Tibial artery (tissue), 4 donors: ENCODE measurements around the gene S100A8.

ENCODE experiments used
- DNase-seq, 2 donors: peaks; one replicate each; pipeline ENCODE4 v3.0.0-alpha.2; 2019
- H3K27ac ChIP-seq, 2 donors: fragments of 200-600 bp; sonication (generic) in 1 of 2; 1 replicate in 1 of 2; 2 replicates in 1 of 2; pipeline ENCODE4 v1.5.1; 2018 to 2019; ENCODE audit warnings: mild to moderate bottlenecking in 1 of 2
- H3K27me3 ChIP-seq, 2 donors: fragments of 200-600 bp; sonication (generic) in 1 of 2; one replicate each; pipeline versions ENCODE4 v1.5.1 to v1.6.0; 2016 to 2019
- H3K36me3 ChIP-seq, 3 donors: fragments of 200-600 bp; sonication (generic) in 2 of 3; one replicate each; pipeline ENCODE4 v1.5.1; 2016 to 2019; ENCODE audit warnings: mild to moderate bottlenecking in 2 of 3
- H3K4me1 ChIP-seq, 4 donors: fragments of 200-600 bp; sonication (generic) in 2 of 4; 1 replicate in 3 of 4; 2 replicates in 1 of 4; pipeline ENCODE4 v1.5.1; 2016 to 2019
- H3K4me3 ChIP-seq, 2 donors: fragments of 200-600 bp; sonication (generic) in 1 of 2; 1 replicate in 1 of 2; 2 replicates in 1 of 2; pipeline ENCODE4 v1.5.1; 2018 to 2019; ENCODE audit warnings: mild to moderate bottlenecking in 2 of 2
- H3K9me3 ChIP-seq, 3 donors: fragments of 200-600 bp; sonication (generic) in 1 of 3; one replicate each; pipeline ENCODE4 v1.5.1; 2016 to 2019
- intact Hi-C: fragments of 100-400 bp; cut with DNase I; formaldehyde crosslinking; loops from one replicate; pipeline ENCODE4 v1.15.0; 2023; ENCODE audit warnings: low total_unique reads
- TF ChIP-seq, protein P1 (sequence below), 2 experiments: fragments of 200-600 bp in 1 of 2; fragments of 450-650 bp in 1 of 2; IDR thresholded peaks; one replicate each; pipeline ENCODE4 v1.5.1; 2017 to 2019; ENCODE audit warnings: antibody characterized with exemption in 2 of 2, mild to moderate bottlenecking in 1 of 2, moderate library complexity in 1 of 2

S100A8 gene

DNA sequence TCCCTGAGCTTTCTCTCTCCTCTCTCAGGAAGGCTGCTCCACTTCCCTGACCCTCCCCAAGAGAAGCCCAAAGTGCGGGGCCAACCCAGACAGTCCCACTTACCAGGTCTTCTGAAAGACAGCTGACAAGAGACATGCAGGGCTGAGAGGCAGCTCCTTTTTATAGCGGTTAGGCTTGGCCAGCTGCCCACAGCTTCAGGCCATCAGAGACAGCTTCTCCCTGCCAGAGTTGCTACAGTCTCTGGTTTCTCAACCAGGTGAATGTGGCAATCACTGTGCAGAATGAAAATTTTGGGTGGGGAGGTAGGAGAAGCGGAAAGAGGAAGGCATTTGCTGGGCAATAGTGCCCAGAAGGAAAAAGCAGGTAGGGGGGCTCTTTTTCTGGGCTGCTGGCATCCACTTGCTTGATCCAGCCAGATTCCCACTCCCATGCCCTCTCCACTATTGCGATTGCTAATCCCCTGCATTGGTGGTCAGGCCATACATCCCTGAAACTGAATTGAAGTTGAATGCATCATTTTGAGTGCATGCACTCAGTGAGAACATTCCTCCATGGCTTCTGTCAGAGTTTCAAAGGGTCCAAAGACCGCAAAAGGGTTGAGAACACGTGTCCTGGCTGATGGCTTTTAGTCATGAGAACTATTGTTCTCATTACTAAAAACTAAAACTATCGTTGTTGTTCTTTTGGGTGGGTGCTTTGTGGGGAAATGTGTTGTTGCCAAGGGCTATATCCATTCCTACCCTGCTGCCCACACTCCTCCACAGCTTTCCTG, at the start of gene S100A8:
Gene S100A8, minus strand, starts transcription at position 136 of the 773 bp plus-strand sequence. CDS start 538 bp downstream, outside the sequence.
- Histone ChIP-seq H3K4me3 (no peak within 1 kb of the TSS), H3K9me3 (no peaks in the 10 kb centered on the region), H3K36me3 (no peaks in the 10 kb centered on the region), H3K27me3 (peaks cover 0 to 9% of the 10 kb centered on the region in 2 donors), H3K27ac (no peak within 1 kb of the TSS), H3K4me1 (no peaks in the 10 kb centered on the region)
- intact Hi-C loops = no loop called here
- TF ChIP-seq, protein P1, sequence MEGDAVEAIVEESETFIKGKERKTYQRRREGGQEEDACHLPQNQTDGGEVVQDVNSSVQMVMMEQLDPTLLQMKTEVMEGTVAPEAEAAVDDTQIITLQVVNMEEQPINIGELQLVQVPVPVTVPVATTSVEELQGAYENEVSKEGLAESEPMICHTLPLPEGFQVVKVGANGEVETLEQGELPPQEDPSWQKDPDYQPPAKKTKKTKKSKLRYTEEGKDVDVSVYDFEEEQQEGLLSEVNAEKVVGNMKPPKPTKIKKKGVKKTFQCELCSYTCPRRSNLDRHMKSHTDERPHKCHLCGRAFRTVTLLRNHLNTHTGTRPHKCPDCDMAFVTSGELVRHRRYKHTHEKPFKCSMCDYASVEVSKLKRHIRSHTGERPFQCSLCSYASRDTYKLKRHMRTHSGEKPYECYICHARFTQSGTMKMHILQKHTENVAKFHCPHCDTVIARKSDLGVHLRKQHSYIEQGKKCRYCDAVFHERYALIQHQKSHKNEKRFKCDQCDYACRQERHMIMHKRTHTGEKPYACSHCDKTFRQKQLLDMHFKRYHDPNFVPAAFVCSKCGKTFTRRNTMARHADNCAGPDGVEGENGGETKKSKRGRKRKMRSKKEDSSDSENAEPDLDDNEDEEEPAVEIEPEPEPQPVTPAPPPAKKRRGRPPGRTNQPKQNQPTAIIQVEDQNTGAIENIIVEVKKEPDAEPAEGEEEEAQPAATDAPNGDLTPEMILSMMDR (IDR thresholded peaks at IDR 0.05) = no peak
- peak; percentile 61 to 70 for DNase-seq

DNA sequence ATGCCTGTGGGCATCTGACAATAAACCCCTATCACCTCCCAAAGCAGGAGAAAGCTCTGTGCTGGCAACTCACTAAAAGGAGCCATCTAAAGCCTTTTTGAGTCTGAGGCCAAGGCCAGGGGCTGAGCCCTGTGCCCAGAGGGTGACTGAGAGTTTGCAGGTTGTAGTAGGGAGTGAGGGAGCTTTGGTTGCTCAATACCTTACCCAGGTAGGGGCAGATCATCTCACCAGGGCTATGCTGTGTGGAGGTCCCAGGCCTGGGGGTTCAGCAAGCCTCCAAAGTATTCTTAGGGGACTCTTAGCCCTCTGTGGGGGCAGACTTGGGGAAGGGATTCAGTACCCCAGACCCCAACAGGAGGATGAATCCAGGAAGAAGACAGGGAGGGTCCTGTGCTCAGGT, 48.4 kb upstream of the S100A8 start:
- intact Hi-C loops = no loop called here
- DNase-seq = no peak
- H3K27ac ChIP-seq = no peak overlapping the region
- no peaks in the 10 kb centered on the region for H3K36me3 ChIP-seq
- H3K4me3 ChIP-seq = no peak overlapping the region
- TF ChIP-seq, protein P1 (IDR thresholded peaks at IDR 0.05) = no peak
- no peaks in the 10 kb centered on the region for H3K4me1 ChIP-seq
- H3K9me3 ChIP-seq = no peaks in the 10 kb centered on the region
- H3K27me3 ChIP-seq = peaks cover 0 to 14% of the 10 kb centered on the region in 2 donors

DNA sequence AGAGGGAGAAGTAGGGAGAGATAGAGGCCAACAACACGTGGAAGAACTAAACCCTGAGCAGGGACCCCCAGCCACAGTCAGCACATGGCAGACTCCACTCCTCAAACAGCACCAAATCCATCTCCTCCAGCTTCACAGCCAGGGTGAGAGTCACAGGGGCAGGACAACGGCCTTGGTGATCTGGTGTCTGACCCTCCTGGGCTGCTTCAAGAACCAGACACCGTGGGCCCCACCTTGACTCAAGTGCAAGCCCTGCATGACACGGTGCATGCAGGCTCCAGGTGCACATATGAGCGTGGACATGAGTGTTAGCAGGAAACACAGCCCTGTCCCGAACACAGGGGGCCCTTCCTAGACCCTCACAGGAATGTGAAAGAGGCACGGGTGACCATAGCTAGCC, 47.7 kb upstream of the S100A8 start:
- no peak for DNase-seq
- peaks cover 0 to 8% of the 10 kb centered on the region in 2 donors for H3K27me3 ChIP-seq
- H3K9me3 ChIP-seq = no peaks in the 10 kb centered on the region
- no peak overlapping the region for H3K4me3 ChIP-seq
- H3K27ac ChIP-seq = no peak overlapping the region
- intact Hi-C loops = no loop called here
- no peaks in the 10 kb centered on the region for H3K4me1 ChIP-seq
- no peaks in the 10 kb centered on the region for H3K36me3 ChIP-seq
- TF ChIP-seq, protein P1 (IDR thresholded peaks at IDR 0.05) = no peak

DNA sequence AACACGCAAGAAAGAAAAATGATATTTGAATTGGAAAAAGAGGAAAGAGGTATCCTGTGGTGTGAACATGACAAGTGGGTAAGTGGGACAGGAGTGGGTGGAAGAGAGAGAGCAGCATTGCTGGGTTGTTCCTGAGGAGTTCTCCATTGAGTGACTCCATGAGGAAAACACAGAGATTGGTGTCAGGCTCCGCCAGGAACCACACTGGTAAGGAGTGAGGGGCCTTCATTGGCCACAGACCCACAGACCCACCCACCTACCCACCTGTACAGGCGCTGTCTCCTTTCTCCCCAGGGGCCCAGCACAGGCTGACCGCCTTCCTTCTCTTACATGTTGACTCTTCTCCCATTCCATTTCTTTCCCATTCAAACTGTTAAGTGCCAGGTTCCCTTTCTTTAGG, 46.4 kb upstream of the S100A8 start:
- H3K27ac ChIP-seq = no peak overlapping the region
- TF ChIP-seq, protein P1 (IDR thresholded peaks at IDR 0.05) = no peak
- no peaks in the 10 kb centered on the region for H3K4me1 ChIP-seq
- intact Hi-C loops = no loop called here
- H3K9me3 ChIP-seq = no peaks in the 10 kb centered on the region
- peaks cover 0 to 8% of the 10 kb centered on the region in 2 donors for H3K27me3 ChIP-seq
- no peaks in the 10 kb centered on the region for H3K36me3 ChIP-seq
- DNase-seq = no peak
- H3K4me3 ChIP-seq = no peak overlapping the region

DNA sequence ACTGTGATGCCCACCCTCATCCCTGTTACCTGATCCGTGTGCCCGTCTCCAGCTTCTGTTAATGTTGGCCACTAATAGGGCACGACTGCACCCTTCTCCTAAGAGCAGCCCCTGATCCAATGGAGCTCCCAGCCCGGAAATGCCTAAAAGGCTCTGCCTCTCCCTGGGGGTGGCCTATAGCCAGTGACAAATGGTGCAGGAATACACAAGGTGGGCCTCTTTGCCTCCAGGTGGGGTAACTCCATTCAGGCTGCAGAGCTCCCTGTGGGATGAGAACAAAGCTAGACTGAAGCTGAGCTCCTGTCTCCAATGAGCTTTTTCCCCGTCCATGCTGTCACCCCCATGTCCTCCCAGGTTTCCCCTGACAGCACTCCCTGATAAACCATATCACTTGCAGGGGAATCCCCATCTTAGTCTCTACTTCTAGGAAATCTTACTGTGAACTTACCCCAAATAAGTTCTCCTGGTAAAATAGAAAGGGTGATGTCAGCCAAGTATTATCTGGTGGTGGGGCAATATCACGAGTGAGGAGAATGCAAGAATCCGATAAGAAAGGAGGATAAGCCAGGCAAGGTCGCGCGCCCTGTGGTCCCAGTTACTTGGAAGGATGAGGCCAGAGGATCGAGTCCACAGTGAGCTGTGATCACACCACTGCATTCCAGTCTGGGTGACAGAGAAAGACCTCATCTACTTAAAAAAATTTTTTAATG, 44.0 kb upstream of the S100A8 start:
- Histone ChIP-seq H3K27me3 (peaks cover 0 to 8% of the 10 kb centered on the region in 2 donors), H3K9me3 (no peaks in the 10 kb centered on the region), H3K4me1 (no peaks in the 10 kb centered on the region), H3K36me3 (no peaks in the 10 kb centered on the region), H3K4me3 (no peak overlapping the region), H3K27ac (no peak overlapping the region)
- TF ChIP-seq, protein P1 (IDR thresholded peaks at IDR 0.05) = no peak
- intact Hi-C loops = no loop called here
- DNase-seq = no peak
